Hematopoietic multipotent progenitor cell treated with erythropoietin and hydrocortisone succinate and interleukin-3 and kit ligand, for 15 days (in vitro differentiated cells): ENCODE results near the gene ASPG.
A peak's percentile ranks its signal among the peaks of the same experiment; 100 is the strongest.

Source experiments
- DNase-seq: peaks from one replicate; pipeline ENCODE4 v3.0.0-alpha.2; 2015; ENCODE audit warnings: low spot score

ASPG gene

GRCh38 chr14:104135904-104136471 is 50.5 kb downstream of the ASPG start:
- no peak for DNase-seq

- DNase-seq = no peak
These were observed 51.2 kb downstream of the ASPG start for GRCh38 chr14:104136472-104137296.

GRCh38 chr14:104137297-104138097 is 52.0 kb downstream of the ASPG start:
- peak; percentile 76 for DNase-seq

- DNase-seq = peak; percentile 69
These were observed 52.7 kb downstream of the ASPG start, which contains the start of gene KIF26A for GRCh38 chr14:104138098-104138717. TSS of gene KIF26A (plus strand) at chr14:104138587. CDS start at chr14:104138723, 136 bp downstream.

GRCh38 chr14:104138718-104139459 is 53.4 kb downstream of the ASPG start:
- DNase-seq = no peak

GRCh38 chr14:104139460-104140212 is 54.1 kb downstream of the ASPG start:
- DNase-seq = peak; percentile 52

GRCh38 chr14:104140213-104140462 is 54.6 kb downstream of the ASPG start:
- no peak for DNase-seq

GRCh38 chr14:104140463-104141331 is 55.2 kb downstream of the ASPG start:
- no peak for DNase-seq

GRCh38 chr14:104141621-104142091 is 56.2 kb downstream of the ASPG start:
- no peak for DNase-seq

GRCh38 chr14:104142136-104142945 is 56.8 kb downstream of the ASPG start:
- no peak for DNase-seq

- DNase-seq = no peak
These were observed 57.5 kb downstream of the ASPG start for GRCh38 chr14:104142946-104143470.

- no peak for DNase-seq
These were observed 58.3 kb downstream of the ASPG start for GRCh38 chr14:104143521-104144452.

- no peak for DNase-seq
These were observed 58.9 kb downstream of the ASPG start for GRCh38 chr14:104144453-104144790.

- DNase-seq = no peak
These were observed 59.7 kb downstream of the ASPG start for GRCh38 chr14:104144911-104145825.

- no peak for DNase-seq
These were observed 60.5 kb downstream of the ASPG start for GRCh38 chr14:104145826-104146601.
